Activated CD4-positive, CD25-positive, alpha-beta regulatory T cell (primary cell): ENCODE measurements around the gene THYN1.
"Not testable (repeated sequence)": the region's sequence is repeated elsewhere in the genome, so short reads cannot be mapped to it uniquely, and the experiment has no call there.

Source experiments
- DNase-seq, 4 experiments: peaks; one replicate each; lab custom pipeline; 2025; lab: John Stamatoyannopoulos, UW

The THYN1 gene

DNA sequence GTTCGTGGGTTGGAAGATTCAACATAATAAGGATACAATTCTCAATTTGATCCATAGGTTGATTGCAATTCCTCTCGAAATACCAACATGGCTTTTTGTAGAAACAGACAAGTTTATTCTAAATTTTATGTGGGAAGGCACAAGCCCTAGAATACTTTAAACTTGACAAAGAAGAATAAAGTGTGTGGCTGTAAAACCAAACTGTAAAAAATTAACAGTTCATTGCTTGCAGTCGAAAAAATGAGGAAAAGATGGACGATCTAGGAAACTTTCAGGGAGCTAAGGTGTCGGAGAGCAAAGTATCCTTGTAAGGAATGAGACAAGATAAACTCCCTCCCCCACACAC, 22.0 kb upstream of the THYN1 start:
- DNase-seq, result no peak

DNA sequence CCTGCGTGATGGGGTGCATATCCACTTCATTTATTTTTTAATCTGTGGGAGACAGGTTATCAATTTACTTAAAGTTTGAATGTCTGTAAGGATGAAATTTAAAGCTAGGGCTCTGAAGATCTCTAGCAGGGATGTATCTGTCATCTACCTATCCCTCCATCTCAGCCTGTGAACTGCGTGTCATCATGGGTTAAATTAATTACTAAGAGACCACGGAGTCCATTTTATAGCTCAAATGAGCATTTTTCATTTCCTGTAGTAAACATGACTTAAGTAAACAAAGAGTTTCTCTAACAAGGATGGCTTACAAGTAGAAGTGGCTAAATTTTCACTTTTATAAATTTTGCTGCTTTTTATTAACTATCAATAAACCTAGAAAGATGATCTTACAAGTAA, 20.2 kb upstream of the THYN1 start:
- no peak for DNase-seq

DNA sequence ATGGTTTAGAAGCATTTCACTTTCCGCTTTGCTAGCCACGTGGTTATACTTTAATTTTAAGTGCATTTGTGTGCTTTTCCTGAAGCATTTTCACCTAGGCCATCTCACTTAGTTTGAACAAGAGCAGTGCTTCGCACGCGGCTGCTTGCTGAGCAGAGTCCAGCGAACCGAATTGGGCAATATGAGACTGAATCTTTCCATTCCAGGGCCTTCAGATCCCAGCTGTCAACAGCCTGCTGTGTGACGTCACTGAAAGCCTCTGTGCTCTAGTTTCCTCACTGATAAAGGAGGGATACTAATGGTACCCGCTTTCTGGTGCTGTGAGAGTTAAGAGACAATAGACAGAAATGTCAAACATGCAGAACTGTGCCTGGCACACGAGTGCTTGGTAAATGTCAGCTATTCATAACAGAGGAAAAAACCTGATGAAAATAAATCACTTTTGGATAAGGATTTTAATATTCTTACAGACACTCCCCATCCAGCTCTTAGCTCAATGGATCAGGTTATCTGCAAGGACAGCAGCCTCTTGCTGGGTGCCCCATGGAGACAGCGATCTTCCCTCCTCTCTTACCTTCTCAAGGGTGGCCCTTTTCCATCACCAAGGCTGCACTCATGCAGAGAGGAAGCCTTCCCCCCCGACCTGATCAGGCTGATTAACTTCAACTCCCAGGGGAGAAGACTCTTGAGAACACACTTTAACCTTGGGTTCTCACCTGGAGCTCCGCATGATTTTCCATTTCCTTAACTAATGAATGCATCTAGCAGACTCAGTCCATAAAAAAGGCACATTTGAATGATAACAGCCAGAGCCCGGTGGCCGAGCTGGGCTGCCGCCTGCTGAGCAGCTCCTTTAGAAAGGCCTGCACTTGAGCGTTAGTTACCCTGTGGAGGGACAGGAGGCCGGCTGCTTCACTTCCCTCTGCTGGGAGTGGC, 19.5 kb upstream of the THYN1 start:
- DNase-seq, result no peak

DNA sequence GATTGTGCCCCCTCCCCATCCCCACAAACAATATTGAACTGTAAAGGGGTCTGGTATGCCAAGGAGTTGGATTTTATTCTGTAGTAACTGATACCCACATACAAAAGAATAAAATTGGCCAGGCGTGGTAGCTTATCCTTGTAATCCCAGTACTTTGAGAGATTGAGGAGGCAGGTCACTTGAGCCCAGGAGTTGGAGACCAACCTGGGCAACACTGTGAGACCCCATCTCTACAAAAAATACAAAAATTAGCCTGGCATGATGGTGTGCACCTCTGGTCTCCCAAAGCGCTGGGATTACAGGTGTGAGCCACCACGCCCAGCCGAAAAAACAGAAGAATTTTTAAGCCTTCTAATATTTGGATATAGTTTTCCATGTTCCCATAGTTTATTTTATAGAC, 18.8 kb upstream of the THYN1 start:
- DNase-seq, result no peak

DNA sequence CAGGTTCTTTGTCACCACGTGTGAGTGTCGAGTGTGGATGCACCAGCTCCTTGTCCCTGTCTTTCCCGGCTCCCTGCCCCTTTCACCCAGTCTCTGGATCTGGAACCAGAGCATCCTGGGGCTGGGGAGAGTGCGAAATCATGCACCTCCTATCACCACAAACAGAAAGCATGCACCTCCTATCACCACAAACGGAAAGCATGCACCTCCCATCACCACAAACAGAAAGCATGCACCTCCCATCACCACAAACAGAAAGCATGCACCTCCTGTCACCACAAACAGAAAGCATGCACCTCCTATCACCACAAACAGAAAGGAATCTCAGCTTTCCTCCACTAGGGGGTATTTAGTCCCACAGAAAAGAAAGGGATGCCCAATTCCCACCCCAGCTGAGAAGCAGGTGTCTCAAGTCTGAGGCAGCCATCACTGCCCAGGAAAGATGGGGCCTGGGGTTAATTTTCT, 17.1 kb upstream of the THYN1 start:
- no peak for DNase-seq

DNA sequence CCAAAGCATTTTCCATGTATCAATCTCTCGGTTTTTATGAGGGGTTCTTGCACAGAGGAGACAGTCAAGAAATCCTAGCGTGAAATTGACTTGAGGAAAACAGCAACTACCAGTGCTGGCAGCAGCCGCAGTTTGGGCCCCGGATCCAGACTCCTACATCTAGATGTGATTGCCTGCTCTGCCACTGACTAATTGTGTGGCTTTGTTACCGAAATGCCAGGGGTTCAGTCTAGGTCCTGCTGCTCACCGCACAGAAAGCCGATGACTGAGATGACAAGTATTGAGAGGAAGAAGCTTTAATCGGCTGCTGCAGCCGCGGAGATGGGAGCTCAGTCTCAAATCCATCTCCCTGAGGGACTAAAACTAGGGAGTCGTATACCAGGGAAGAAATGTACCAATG, 14.8 kb upstream of the THYN1 start:
- no peak for DNase-seq

DNA sequence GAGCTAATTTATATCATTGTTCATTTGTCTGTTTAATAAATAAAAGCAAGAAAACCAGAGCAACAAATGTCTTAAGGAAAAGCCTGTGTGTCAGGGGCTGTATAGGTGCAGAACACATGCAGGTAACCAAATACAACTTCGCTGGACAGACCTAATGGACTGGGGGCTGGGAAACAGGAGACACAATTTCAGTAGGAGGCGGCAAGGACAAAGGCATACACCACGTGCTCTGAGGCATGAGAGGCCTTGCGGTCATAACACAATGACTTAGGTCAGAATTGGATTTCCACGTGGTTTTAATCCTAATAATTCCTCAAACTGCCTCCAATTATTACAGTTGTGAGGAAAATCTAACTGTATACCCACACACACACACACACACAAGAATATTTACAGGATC, 14.3 kb upstream of the THYN1 start:
- DNase-seq, result no peak

DNA sequence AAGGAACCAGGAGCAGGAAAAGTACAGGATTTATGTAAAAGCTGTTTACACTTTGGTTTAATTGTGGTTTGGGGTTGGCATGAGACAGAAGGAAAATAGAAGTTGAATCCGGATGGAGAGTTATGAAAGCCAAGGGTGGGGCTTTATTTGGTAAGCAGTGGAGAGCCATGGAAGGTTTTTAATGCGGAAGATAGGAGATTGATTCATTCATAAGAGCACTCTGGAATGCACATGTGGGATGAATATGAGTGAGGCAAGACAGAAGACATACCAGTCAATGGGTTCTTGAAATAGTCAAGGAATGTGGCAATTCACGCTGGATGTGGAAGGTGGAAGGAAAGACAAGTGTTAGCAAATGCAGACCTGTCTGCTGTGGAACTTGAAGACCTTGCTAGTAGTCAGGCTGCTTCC, 13.7 kb upstream of the THYN1 start:
- no peak for DNase-seq

DNA sequence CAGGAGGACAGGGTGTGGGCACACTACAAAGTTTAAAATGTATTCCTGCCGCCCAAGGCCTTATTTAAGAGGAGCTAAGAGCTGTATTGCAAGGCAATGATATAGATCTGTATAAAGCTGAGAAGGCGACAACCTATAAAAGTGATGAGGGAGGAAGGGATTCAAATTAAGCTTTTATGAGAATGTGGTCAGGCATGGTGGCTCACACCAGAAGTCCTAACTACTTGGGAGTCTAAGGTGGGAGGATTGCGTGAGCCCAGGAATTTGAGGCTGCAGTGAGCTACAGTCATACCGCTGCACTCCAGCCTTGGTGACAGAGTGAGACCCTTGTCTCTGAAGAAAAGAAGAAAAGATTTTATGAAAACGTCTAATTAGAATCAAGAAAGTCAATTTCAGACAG, 13.3 kb upstream of the THYN1 start:
- no peak for DNase-seq

DNA sequence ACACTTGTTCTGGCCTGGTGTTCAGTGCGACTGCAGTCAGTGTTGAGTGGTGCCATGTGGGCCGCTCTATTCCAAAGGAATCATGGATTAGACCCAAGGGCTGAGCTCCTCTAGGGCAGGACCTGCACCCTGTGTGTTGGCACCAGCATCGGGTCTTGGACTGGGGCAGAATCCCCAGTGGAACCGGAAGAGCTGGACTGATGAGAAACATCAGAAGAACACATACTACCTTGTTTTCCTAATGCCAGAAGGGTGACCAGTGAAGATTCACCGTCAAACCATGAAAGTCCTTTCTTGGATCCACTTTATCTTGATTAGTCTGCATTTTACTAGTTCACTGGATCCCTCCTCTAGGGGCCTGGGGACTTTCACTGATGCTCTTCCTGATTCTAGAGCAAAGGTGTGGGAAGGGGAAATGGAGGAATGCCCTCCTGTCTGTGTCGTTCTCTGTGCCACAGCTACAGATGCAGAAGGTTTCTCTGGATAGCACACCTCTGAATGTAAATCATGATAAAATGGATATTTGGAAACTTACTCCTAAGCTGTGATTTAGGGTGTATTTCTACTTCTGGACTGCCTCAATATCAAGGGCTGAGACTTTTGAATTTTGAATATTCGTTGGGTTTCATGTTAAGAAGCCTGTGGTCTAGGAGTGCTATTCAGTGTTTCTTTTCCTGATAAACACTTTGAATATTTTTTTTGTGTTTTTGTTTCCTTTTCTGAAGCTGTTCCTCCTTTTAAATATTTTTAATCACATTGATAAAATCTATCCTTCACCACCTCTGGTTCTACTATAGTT, 12.0 kb upstream of the THYN1 start:
- no peak for DNase-seq

DNA sequence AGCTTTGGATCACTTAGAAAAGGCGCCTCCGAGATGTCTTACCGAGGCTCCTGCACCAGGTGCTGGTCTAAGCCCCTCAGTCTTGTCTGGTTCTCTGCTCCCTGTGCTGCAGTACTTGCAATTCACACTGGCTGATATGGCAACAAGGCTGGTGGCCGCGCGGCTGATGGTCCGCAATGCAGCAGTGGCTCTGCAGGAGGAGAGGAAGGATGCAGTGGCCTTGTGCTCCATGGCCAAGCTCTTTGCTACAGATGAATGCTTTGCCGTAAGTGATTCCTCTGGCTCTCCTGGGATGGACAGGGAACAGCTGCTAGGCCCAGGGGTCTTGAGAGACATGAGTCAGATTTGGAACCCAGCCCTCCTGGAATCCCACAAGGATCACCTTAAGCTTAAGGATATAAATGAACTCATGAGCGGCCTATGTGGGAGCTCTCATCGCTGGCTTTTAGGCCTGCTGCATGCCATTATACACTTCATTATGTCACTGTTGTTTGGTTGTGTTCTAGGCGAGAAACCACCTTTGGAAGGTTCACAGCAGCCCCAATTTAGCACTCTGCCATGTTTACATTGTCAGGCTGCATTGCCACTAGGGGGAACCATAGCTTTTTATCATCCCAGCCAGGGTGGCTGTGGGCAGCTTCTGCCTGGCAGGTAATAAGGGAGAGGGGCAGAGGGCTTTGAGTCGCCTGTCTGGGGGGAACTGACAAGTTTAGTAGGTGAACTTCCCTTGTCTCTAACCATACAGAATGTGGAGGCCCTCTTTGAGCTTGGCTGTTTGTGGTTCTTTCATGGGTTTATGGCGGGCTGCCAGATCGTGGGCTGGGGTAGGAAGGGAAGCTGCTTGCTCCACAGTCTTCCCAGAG, 8.7 kb upstream of the THYN1 start:
- DNase-seq, result no peak

DNA sequence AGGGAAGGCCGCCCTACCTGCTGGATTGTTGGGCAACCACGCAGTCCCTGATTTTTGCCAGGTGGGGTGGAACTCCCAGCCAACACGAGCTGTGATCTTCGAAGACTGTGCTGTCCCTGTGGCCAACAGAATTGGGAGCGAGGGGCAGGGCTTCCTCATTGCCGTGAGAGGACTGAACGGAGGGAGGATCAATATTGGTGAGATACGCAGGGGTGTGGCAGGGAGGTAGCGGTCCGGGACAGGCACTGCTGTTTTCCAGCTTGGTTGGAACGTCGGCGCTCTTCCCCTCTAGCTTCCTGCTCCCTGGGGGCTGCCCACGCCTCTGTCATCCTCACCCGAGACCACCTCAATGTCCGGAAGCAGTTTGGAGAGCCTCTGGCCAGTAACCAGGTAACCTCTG, 7.8 kb upstream of the THYN1 start:
- DNase-seq, result no peak

DNA sequence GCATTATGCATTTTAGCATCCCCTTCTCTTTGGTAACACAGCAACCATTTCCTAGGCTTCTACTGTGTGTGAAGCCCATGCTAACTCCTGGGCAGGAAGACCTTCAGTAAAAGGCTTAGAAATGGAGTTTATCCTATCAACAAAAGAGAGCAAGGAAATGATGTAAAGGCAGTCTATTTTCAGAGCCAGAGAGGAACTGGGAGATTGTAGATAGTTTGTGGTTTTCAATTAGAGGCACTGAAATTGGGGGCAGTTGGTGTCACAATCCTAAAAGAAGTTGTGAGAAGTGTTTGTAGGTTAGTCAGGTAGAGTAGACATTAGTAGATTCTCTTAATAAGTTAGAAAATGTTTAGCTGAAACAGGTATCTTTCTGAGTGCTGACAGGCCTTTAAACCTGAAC, 7.4 kb upstream of the THYN1 start:
- no peak for DNase-seq

DNA sequence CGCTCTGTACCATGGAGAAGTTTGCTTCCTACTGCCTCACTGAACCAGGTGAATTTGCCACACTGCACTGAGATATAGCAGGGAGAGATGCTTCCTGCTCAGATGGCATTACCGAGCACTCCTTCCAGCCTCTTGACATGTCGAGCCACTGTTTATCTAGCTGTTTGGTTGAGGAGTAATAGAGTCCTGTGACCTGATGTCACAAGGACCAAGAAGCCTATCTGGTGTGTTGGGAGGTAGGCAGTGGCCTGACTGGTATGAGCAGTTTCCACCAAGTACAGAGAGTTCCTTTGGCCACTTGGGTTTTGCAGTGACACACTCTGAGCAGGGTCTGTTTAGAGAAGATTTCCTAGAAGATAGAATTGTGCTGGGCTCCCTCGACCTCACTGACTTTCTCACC, 5.4 kb upstream of the THYN1 start:
- no peak for DNase-seq

DNA sequence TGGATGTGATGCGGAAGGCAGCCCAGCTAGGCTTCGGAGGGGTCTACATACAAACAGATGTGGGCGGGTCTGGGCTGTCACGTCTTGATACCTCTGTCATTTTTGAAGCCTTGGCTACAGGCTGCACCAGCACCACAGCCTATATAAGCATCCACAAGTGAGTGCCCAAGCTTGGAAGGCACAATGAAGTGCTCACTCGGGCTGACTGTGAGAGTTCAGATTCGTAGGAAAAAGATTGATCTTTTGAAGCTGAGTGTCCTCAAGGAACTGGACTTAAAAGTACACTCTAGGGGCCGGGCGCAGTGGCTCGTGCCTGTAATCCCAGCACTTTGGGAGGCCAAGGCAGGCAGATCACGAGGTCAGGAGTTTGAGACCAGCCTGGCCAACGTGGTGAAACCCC, 3.9 kb upstream of the THYN1 start:
- no peak for DNase-seq

DNA sequence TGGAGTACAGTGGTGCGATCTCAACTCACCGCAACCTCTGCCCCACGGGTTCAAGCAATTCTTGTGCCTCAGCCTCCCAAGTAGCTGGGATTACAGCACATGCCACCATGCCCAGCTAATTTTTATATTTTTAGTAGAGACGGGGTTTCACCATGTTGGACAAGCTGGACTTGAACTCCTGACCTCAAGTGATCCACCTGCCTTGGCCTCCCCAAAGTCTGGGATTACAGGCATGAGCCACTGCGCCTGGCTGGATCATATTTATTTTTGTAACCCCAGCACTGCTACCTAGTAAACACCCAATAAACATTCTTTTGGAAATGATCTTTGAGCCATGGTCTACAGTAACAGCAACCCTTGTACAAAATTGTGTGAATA, 2.0 kb upstream of the THYN1 start:
- DNase-seq, result not testable (repeated sequence)

DNA sequence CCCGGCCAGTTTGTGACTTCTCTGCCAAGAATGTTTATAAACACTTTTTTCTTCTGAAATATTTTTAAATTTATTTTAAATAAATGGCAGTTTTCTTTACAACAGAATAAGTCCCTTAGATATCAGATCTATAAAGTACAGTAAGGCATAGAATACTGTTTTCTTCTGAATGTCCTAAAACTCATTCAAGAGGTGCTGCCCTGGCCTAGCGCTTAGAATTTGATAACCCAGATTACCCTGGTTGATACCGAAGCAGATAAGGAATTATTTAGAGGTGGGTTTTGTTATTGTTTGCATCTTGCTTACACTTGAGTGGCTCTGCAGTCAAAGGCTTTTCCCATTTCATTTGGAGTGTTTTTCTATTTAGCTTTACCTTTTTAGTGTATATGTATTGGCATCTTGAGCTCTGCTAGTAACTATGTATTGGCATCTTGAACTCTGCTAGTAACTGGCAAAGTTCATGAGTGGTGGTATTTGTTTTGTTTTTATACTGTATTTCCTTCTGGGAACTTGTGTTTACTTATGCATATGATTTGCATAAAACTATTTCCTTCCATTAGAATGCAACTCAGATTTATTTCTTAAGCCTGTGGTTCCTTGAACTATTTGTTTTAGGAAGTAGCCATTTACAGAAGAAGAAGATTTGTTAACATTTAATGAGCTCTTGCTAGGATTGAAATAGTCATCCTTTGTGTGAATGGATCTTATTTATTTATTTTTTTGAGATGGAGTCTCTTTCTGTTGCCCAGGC, 1.5 kb upstream of the THYN1 start:
- no peak for DNase-seq

DNA sequence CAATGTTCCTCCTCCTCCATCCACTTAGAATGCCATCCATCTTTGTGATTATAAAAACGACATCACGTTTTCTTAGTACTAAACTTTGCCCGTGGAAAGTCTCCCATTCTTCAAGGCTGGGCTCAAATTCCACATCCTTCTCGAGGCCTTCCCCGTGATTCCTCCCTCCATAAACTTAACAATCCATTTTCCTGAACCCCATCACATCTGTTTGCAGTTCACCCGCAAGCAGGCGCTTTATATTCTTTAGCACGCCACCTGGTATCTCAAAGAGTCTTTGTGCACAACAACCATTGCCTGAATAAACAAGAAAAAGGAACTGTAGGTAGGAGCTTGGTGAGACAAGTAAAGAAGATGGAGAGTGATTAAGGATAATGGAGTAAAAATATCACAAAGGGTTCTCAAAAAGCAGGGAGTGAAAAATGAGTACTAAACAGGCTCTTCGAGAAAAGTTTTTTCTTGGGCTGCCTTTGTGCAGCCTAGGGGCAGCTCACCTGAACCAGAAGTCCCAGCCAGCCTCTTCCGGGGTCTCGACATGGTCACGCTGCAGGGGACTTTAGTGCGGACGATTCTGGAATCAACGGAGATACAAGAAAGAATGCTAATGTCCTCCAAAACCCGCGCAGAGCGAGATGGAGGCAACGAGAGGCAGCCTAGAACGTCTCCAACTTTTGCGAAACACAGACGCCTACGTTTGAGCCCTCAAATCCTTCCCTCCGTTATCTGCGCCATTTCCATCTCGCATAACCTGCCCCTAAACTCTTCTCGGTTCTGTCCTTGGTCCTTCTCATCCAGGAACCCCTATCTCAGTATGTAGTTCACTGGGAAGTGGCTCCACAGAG, 585 bp downstream of the THYN1 start:
- DNase-seq, result no peak

DNA sequence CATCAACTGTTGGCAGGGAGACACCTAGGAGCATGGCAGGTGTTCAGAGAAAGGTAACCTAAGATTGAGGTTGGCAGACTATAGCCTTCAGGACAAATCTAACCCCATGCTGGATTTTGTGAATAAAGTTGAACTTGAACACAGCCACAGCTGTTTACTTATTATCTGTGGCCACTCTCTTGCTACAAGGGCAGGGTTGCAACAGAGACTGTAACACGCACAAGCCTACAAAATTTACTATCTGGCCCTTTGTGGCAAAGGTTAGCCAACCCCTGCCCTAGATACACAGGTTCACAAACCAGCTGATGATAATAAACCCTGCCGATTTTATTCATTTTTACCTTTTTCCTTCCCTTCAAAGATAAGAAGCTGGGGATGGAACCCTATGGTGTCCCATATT, 2.5 kb downstream of the THYN1 start:
- DNase-seq, result no peak

DNA sequence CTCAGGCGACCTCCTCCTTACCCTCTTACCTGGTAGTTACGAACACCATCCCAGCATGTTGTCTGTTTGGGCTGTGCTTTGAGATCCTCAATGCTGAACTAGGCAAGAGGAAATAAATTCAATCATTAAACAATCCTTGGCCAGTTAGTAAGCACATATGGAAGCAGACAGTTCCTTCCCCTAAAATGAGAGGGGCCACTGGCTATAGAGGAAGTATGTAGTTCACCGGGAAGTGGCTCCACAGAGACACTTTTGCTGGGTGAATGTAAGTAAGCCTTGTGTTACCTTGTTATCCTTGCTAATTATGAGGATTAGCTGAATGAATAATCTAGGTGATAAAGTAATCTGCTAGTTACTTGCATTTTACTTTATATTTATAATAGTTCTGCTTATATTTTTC, 2.9 kb downstream of the THYN1 start:
- DNase-seq, result no peak
